ENCODE measurements around the gene ADORA2B. TPM values are rescaled to one million over a fixed set of nuclear protein-coding genes. Genes with fewer than 3 reads are reported as not detected.

The ADORA2B gene
- total and polyA plus RNA-seq, 2 of the 8 experiments (the other 6 are each of a cell fraction or from before 2014, with no cell fraction given), result 2.6 to 8.2 TPM

GRCh38 chr17:15978606-15979005 lies 33.7 kb downstream of the ADORA2B start:
- Histone ChIP-seq H4K5ac (ENCODE audit: insufficient read length, low read depth, low read length) (no peak overlapping the region), H4K91ac (replicated peaks; ENCODE audit: insufficient read length, low read length) (no peak overlapping the region), H2AK5ac (ENCODE audit: low read depth, low read length) (no peak overlapping the region), H3K56ac (replicated peaks; ENCODE audit: insufficient read length, low read depth, low read length) (no peak overlapping the region), H2BK120ac (replicated peaks; ENCODE audit: low read depth, low read length) (no peak overlapping the region), H3K23ac (ENCODE audit: insufficient read length) (no peak overlapping the region), H3K4me3 (ENCODE audit: extremely low read depth in 1 of 4, insufficient read depth in 2 of 4, low read depth in 3 of 4, low read length in 4 of 4) (no peak overlapping the region), H4K20me1 (replicated peaks in 1 of 2; ENCODE audit: control insufficient read depth in 1 of 2, insufficient read depth in 2 of 2, low read length in 2 of 2) (peaks cover 0 to 3% of the 10 kb centered on the region in 2 experiments), H3K23me2 (ENCODE audit: low read depth, low read length) (no peaks in the 10 kb centered on the region), H3K79me1 (ENCODE audit: low read depth, low read length) (no peaks in the 10 kb centered on the region), H3K4me1 (replicated peaks in 1 of 4; ENCODE audit: control insufficient read depth in 3 of 4, insufficient read depth in 4 of 4, low read length in 3 of 4) (no peaks in the 10 kb centered on the region), H3K27me3 (replicated peaks in 1 of 4; ENCODE audit: control insufficient read depth in 3 of 4, extremely low read depth in 1 of 4, insufficient read depth in 3 of 4, low read length in 3 of 4) (no peaks in the 10 kb centered on the region), H2AFZ (ENCODE audit: low read length) (no peak overlapping the region), H2BK20ac (ENCODE audit: low read length) (no peak overlapping the region), H3K9ac (replicated peaks in 1 of 4; ENCODE audit: extremely low read depth in 1 of 4, low read depth in 3 of 4, low read length in 3 of 4) (peak overlapping the region in 1 of 4 experiments; percentile 15; a peak in 1 of 7 replicates), H3K79me2 (ENCODE audit: control insufficient read depth in 1 of 2, insufficient read depth in 2 of 2, low read length in 2 of 2) (no peaks in the 10 kb centered on the region), H3K14ac (ENCODE audit: insufficient read length) (no peak overlapping the region), H4K8ac (ENCODE audit: extremely low read depth, insufficient read depth, low read length) (no peak overlapping the region), H2BK15ac (ENCODE audit: low read length) (no peak overlapping the region), H3K4ac (replicated peaks; ENCODE audit: insufficient read length, low read depth, low read length) (no peak overlapping the region), H3K18ac (ENCODE audit: extremely low read depth, low read length) (no peak overlapping the region), H3K4me2 (ENCODE audit: insufficient read depth in 1 of 2, low read depth in 2 of 2, low read length in 2 of 2) (no peak overlapping the region), H3K9me3 (ENCODE audit: insufficient read depth in 2 of 2, low read depth in 1 of 2, low read length in 1 of 2) (peaks cover 4 to 9% of the 10 kb centered on the region in 2 experiments; a peak in 2 of 4 replicates), H3K36me3 (ENCODE audit: control insufficient read depth in 2 of 4, insufficient read depth in 4 of 4, low read length in 3 of 4) (peaks cover 2 to 44% (median 22%) of the 10 kb centered on the region in 4 experiments; a peak in 7 of 8 replicates), H2BK5ac (ENCODE audit: low read depth, low read length) (no peak overlapping the region), H3K27ac (ENCODE audit: low read depth, low read length) (no peak overlapping the region), H2BK12ac (ENCODE audit: low read depth, low read length) (no peak overlapping the region)
- WGBS, 2 experiments (ENCODE audit: extremely low coverage in 1 of 2, insufficient coverage in 1 of 2, insufficient read length in 1 of 2, insufficient replicate concordance in 2 of 2, low coverage in 1 of 2, low lambda C conversion rate in 2 of 2, missing lambda C conversion rate in 1 of 2), result 100% methylated on average over 1 of the region's 1 CpG; no CpG with 5 or more reads in 1 of the 2 experiments
- ChIA-PET POLR2A (ENCODE audit: partially characterized antibody) (no interaction called here), CTCF (ENCODE audit: partially characterized antibody) (interaction anchor here (0.8 kb wide), 1 partner anchor 12 kb away, joined by 3 read pairs; no protein-coding TSS in a partner anchor)
- FAIRE-seq (no peak), DNase-seq (ENCODE audit: low read depth in 1 of 2, low spot score in 2 of 2) (no peak)
- TF ChIP-seq GTF2F1 (IDR thresholded peaks at IDR 0.05; ENCODE audit: borderline replicate concordance, low read depth, low read length), result no peak
- no peak for TF ChIP-seq BRCA1 (IDR thresholded peaks at IDR 0.05; ENCODE audit: low read depth, low read length)
- no peak for TF ChIP-seq NRF1 (IDR thresholded peaks at IDR 0.05; ENCODE audit: low read depth, low read length)
- TF ChIP-seq TCF12 (IDR thresholded peaks at IDR 0.05; ENCODE audit: low read depth, low read length), result no peak
- no peak for TF ChIP-seq FOSL1 (IDR thresholded peaks at IDR 0.05; ENCODE audit: insufficient read depth, low read depth, low read length)
- no peak for TF ChIP-seq SRF (IDR thresholded peaks at IDR 0.05; ENCODE audit: low read depth, low read length)
- no peak for TF ChIP-seq ATF3 (IDR thresholded peaks at IDR 0.05; ENCODE audit: insufficient read depth, low read depth, low read length)
- TF ChIP-seq SP1 (IDR thresholded peaks at IDR 0.05; ENCODE audit: low read depth, low read length), result no peak
- no peak for TF ChIP-seq ATF2 (IDR thresholded peaks at IDR 0.05; ENCODE audit: low read length)
